MM.1S (cell line): Measurements from ENCODE around the gene KLHL24.

Source experiments
- DNase-seq: peaks from one replicate; pipeline ENCODE4 v3.0.0-alpha.2; 2015
- H2AFZ ChIP-seq: fragments of 300-600 bp; sonication (generic); 2 replicates; pipeline ENCODE4 v1.6.0; 2016; ENCODE audit warnings: antibody characterized with exemption, low read length
- H3F3A ChIP-seq: fragments of 300-600 bp; sonication (generic); 2 replicates; pipeline ENCODE4 v1.6.1; 2016; ENCODE audit warnings: mild to moderate bottlenecking, antibody characterized with exemption, low read length, moderate library complexity, mixed read lengths; ENCODE audit not compliant: insufficient read depth
- H3K27ac ChIP-seq: fragments of 300-600 bp; sonication (generic); 2 replicates; pipeline ENCODE4 v1.5.1; 2016; ENCODE audit warnings: mild to moderate bottlenecking, low read length
- H3K27me3 ChIP-seq: fragments of 300-600 bp; sonication (generic); replicated peaks from 2 replicates; pipeline ENCODE4 v1.6.0; 2016; ENCODE audit warnings: low read length; ENCODE audit not compliant: insufficient read depth
- H3K36me3 ChIP-seq: fragments of 300-600 bp; sonication (generic); replicated peaks from 2 replicates; pipeline ENCODE4 v1.6.1; 2016; ENCODE audit warnings: mild to moderate bottlenecking, low read length, mixed read lengths; ENCODE audit not compliant: insufficient read depth
- H3K4me1 ChIP-seq: fragments of 300-600 bp; sonication (generic); 2 replicates; pipeline ENCODE4 v1.6.1; 2016; ENCODE audit warnings: low read length, mixed read lengths
- H3K4me2 ChIP-seq: fragments of 300-600 bp; sonication (generic); 2 replicates; pipeline ENCODE4 v1.6.0; 2016; ENCODE audit warnings: low read depth, low read length
- H3K4me3 ChIP-seq: fragments of 300-600 bp; sonication (generic); 2 replicates; pipeline ENCODE4 v1.5.1; 2016; ENCODE audit warnings: low read length, mixed read lengths
- H3K79me2 ChIP-seq: fragments of 300-600 bp; sonication (generic); 2 replicates; pipeline ENCODE4 v1.6.1; 2016; ENCODE audit warnings: mixed run types, low read length, mixed read lengths
- H3K9ac ChIP-seq: fragments of 300-600 bp; sonication (generic); 2 replicates; pipeline ENCODE4 v1.6.1; 2016; ENCODE audit warnings: low read length, mixed read lengths
- H3K9me2 ChIP-seq: fragments of 300-600 bp; sonication (generic); replicated peaks from 2 replicates; pipeline ENCODE4 v1.6.1; 2016; ENCODE audit warnings: mild to moderate bottlenecking, low read length, mixed read lengths; ENCODE audit not compliant: insufficient read depth
- H3K9me3 ChIP-seq: fragments of 300-600 bp; sonication (generic); replicated peaks from 2 replicates; pipeline ENCODE4 v1.6.1; 2016; ENCODE audit warnings: mild to moderate bottlenecking, low read length, mixed read lengths; ENCODE audit not compliant: insufficient read depth
- H4K20me1 ChIP-seq: fragments of 300-600 bp; sonication (generic); 2 replicates; pipeline ENCODE4 v1.6.1; 2016; ENCODE audit warnings: mild to moderate bottlenecking, low read length, moderate library complexity, mixed read lengths; ENCODE audit not compliant: insufficient read depth
- CTCF ChIP-seq: fragments of 300-600 bp; sonication (generic); IDR thresholded peaks from 2 replicates; pipeline ENCODE4 v1.5.1; 2016; ENCODE audit warnings: antibody characterized with exemption, low read length, mixed read lengths
- EZH2 ChIP-seq: fragments of 300-600 bp; sonication (generic); optimal IDR thresholded peaks from 2 replicates; pipeline ENCODE3; 2017; ENCODE audit warnings: low read depth, mild to moderate bottlenecking, antibody characterized with exemption, low read length, mixed read lengths
- EZH2phosphoT487 ChIP-seq: fragments of 300-600 bp; sonication (generic); IDR thresholded peaks from 2 replicates; pipeline ENCODE4 v1.6.1; 2018; ENCODE audit warnings: antibody characterized with exemption, low read length

KLHL24 gene

GRCh38 chr3:183725387-183725786, 90.0 kb downstream of the KLHL24 start:
- Histone ChIP-seq H3K27ac (no peak overlapping the region), H3K4me3 (no peak overlapping the region), H2AFZ (no peak overlapping the region), H4K20me1 (0 out of 2 replicates have a peak, but pooled peaks cover under 1% of the 10 kb centered on the region), H3K9ac (no peak overlapping the region), H3K79me2 (0 out of 2 replicates have a peak, but pooled peaks cover 10% of the 10 kb centered on the region), H3K4me2 (no peak overlapping the region), H3K4me1 (no peaks in the 10 kb centered on the region), H3F3A (no peaks in the 10 kb centered on the region), H3K9me3 (no peaks in the 10 kb centered on the region), H3K9me2 (no peaks in the 10 kb centered on the region), H3K36me3 (peaks cover 21% of the 10 kb centered on the region), H3K27me3 (no peaks in the 10 kb centered on the region)
- TF ChIP-seq CTCF (no peak), EZH2phosphoT487 (no peak), EZH2 (no peak)
- no peak for DNase-seq

GRCh38 chr3:183728204-183728603, 92.8 kb downstream of the KLHL24 start:
- Histone ChIP-seq H2AFZ (no peak overlapping the region), H3K36me3 (peaks cover 19% of the 10 kb centered on the region), H3K4me2 (no peak overlapping the region), H3F3A (no peaks in the 10 kb centered on the region), H3K27me3 (no peaks in the 10 kb centered on the region), H3K4me3 (no peak overlapping the region), H3K9ac (no peak overlapping the region), H3K9me2 (no peaks in the 10 kb centered on the region), H4K20me1 (no peaks in the 10 kb centered on the region), H3K79me2 (peaks cover 11% of the 10 kb centered on the region; the same call in 1 of the 2 replicates), H3K27ac (no peak overlapping the region), H3K9me3 (no peaks in the 10 kb centered on the region), H3K4me1 (no peaks in the 10 kb centered on the region)
- TF ChIP-seq CTCF: no peak
- no peak for TF ChIP-seq EZH2
- TF ChIP-seq EZH2phosphoT487: no peak
- no peak for DNase-seq

GRCh38 chr3:183730361-183730760, 94.9 kb downstream of the KLHL24 start:
- no peaks in the 10 kb centered on the region for H3K27me3 ChIP-seq
- no peak overlapping the region for H3K4me3 ChIP-seq
- no peaks in the 10 kb centered on the region for H3K4me1 ChIP-seq
- H3K36me3 ChIP-seq: peaks cover 23% of the 10 kb centered on the region
- no peak overlapping the region for H3K4me2 ChIP-seq
- H3K9me2 ChIP-seq: no peaks in the 10 kb centered on the region
- H3F3A ChIP-seq: no peaks in the 10 kb centered on the region
- no peak overlapping the region for H3K9ac ChIP-seq
- no peaks in the 10 kb centered on the region for H3K9me3 ChIP-seq
- DNase-seq: no peak
- peaks cover 19% of the 10 kb centered on the region; the same call in 1 of the 2 replicates for H3K79me2 ChIP-seq
- TF ChIP-seq CTCF (no peak), EZH2phosphoT487 (no peak)
- no peak overlapping the region for H2AFZ ChIP-seq
- H4K20me1 ChIP-seq: no peaks in the 10 kb centered on the region
- no peak overlapping the region for H3K27ac ChIP-seq
